HCT116 (cell line): ENCODE results near the gene ALG2. TPM values are rescaled to one million over a fixed set of nuclear protein-coding genes. Genes with fewer than 3 reads are reported as not detected.

Experiments used
- ATAC-seq: fragments of 200-7000 bp; cut with Tn5 transposase; 2 replicates; pipeline ENCODE4 v1.9.1; 2020; ENCODE audit warnings: mild to moderate bottlenecking, moderate library complexity
- BruUV-seq: library from RNA; stranded (reverse); fragments of 400-500 nt; replicated peaks from 2 replicates; lab custom pipeline; 2021; lab: Mats Ljungman, UMichigan
- CTCF ChIA-PET: fragments of 300-600 bp; sonication (Branson Sonifier 250); formaldehyde crosslinking; loops from one replicate; lab custom pipeline; 2021; ENCODE audit warnings: antibody characterized with exemption; lab: Charles Lee
- POLR2A ChIA-PET: fragments of 300-600, 350-600 bp; sonication (Branson Sonifier 250); formaldehyde crosslinking; loops from one replicate; lab custom pipeline; 2021; ENCODE audit warnings: antibody characterized with exemption; lab: Charles Lee
- RAD21 ChIA-PET, 2 experiments: fragments of 300-600 bp; sonication (Branson Sonifier 250); formaldehyde crosslinking; loops; one replicate each; lab custom pipeline; 2023; ENCODE audit warnings: low total read pairs in 2 of 2; ENCODE audit not compliant: uncharacterized antibody in 2 of 2, unreplicated experiment in 2 of 2, low non-redundant PET in 1 of 2; lab: Charles Lee
- DNase-seq: peaks from one replicate; pipeline ENCODE4 v3.0.0-alpha.2; 2010; ENCODE audit warnings: low read depth, low spot score
- H2AFZ ChIP-seq: fragments of 200-600 bp; shearing (Covaris generic), sonication (generic); 2 replicates; pipeline ENCODE4 v1.6.1; 2017; ENCODE audit warnings: low read depth, mixed run types, mixed read lengths, antibody characterized with exemption, low read length; ENCODE audit not compliant: poor library complexity, severe bottlenecking
- H3K27ac ChIP-seq: 2 replicates; pipeline ENCODE4 v1.5.1; 2012; ENCODE audit warnings: low read depth, low read length
- H3K27me3 ChIP-seq: fragments of 200-600 bp; sonication (generic); 2 replicates; pipeline ENCODE4 v1.6.1; 2016; ENCODE audit warnings: mixed run types, low read length, mixed read lengths; ENCODE audit not compliant: insufficient read depth
- H3K36me3 ChIP-seq, 2 experiments: fragments of 200-500 bp in 1 of 2; fragments of 200-600 bp in 1 of 2; sonication (Bioruptor generic) in 1 of 2; sonication (generic) in 1 of 2; 2 replicates each; pipeline versions ENCODE4 v1.5.1 to v1.6.1; 2014 to 2016; ENCODE audit warnings: low read length in 2 of 2, inconsistent platforms in 1 of 2, mixed read lengths in 1 of 2, mixed run types in 1 of 2; ENCODE audit not compliant: insufficient read depth in 2 of 2, control insufficient read depth in 1 of 2
- H3K4me1 ChIP-seq, 2 experiments: fragments of 200-600 bp in 1 of 2; sonication (generic) in 1 of 2; 2 replicates each; pipeline versions ENCODE4 v1.5.1 to v1.6.1; 2012 to 2017; ENCODE audit warnings: low read length in 2 of 2, inconsistent platforms in 1 of 2, mild to moderate bottlenecking in 1 of 2, mixed read lengths in 1 of 2, mixed run types in 1 of 2, moderate library complexity in 1 of 2; ENCODE audit not compliant: insufficient read depth in 2 of 2, control insufficient read depth in 1 of 2
- H3K4me2 ChIP-seq: fragments of 200-600 bp; sonication (generic); 2 replicates; pipeline ENCODE4 v1.6.1; 2017; ENCODE audit warnings: mixed run types, low read length, mixed read lengths
- H3K4me3 ChIP-seq, 2 experiments: fragments of 200-600 bp in 1 of 2; sonication (generic) in 1 of 2; replicated peaks in 1 of 2; 2 replicates each; pipeline ENCODE4 v1.5.1; 2011 to 2016; ENCODE audit warnings: low read length in 2 of 2, control low read depth in 1 of 2, low read depth in 1 of 2, mild to moderate bottlenecking in 1 of 2, mixed read lengths in 1 of 2, mixed run types in 1 of 2
- H3K79me2 ChIP-seq: fragments of 200-600 bp; sonication (generic); 2 replicates; pipeline ENCODE4 v1.6.1; 2017; ENCODE audit warnings: mild to moderate bottlenecking, mixed run types, low read length, moderate library complexity, mixed read lengths; ENCODE audit not compliant: insufficient read depth
- H3K9ac ChIP-seq: fragments of 200-600 bp; sonication (generic); 2 replicates; pipeline ENCODE4 v1.6.1; 2016; ENCODE audit warnings: low read length, mixed read lengths
- H3K9me2 ChIP-seq: fragments of 200-600 bp; sonication (generic), shearing (Covaris generic); 2 replicates; pipeline ENCODE4 v1.6.1; 2017; ENCODE audit warnings: mixed run types, mild to moderate bottlenecking, moderate library complexity; ENCODE audit not compliant: insufficient read depth
- H3K9me3 ChIP-seq, 2 experiments: fragments of 200-500 bp in 1 of 2; fragments of 200-600 bp in 1 of 2; sonication (Bioruptor generic) in 1 of 2; sonication (generic) in 1 of 2; 2 replicates each; pipeline ENCODE4 v1.6.1; 2014 to 2017; ENCODE audit warnings: low read length in 2 of 2, mixed read lengths in 2 of 2, inconsistent platforms in 1 of 2, low read depth in 1 of 2, mild to moderate bottlenecking in 1 of 2, mixed run types in 1 of 2, moderate library complexity in 1 of 2; ENCODE audit not compliant: control insufficient read depth in 1 of 2, insufficient read depth in 1 of 2
- H4K20me1 ChIP-seq: fragments of 200-600 bp; sonication (generic), shearing (Covaris generic); 2 replicates; pipeline ENCODE4 v1.6.1; 2017; ENCODE audit warnings: mixed run types, mild to moderate bottlenecking, moderate library complexity; ENCODE audit not compliant: insufficient read depth
- CEBPB ChIP-seq: IDR thresholded peaks from 2 replicates; pipeline ENCODE4 v1.6.1; 2012; ENCODE audit warnings: low read depth
- EGR1 ChIP-seq: IDR thresholded peaks from 2 replicates; pipeline ENCODE4 v1.6.1; 2012; ENCODE audit warnings: low read depth
- EZH2 ChIP-seq: fragments of 200-600 bp; sonication (generic); IDR thresholded peaks from 2 replicates; pipeline ENCODE4 v1.6.1; 2017; ENCODE audit warnings: antibody characterized with exemption, mixed run types
- FOSL1 ChIP-seq: IDR thresholded peaks from 2 replicates; pipeline ENCODE4 v1.6.1; 2012; ENCODE audit warnings: low read depth
- JUND ChIP-seq: IDR thresholded peaks from 2 replicates; pipeline ENCODE4 v1.6.1; 2012
- POLR2AphosphoS5 ChIP-seq: IDR thresholded peaks from 2 replicates; pipeline ENCODE4 v1.6.1; 2011; ENCODE audit warnings: mild to moderate bottlenecking, low read depth, low read length, moderate library complexity
- RAD21 ChIP-seq: IDR thresholded peaks from 2 replicates; pipeline ENCODE4 v1.6.1; 2012; ENCODE audit warnings: low read depth, mild to moderate bottlenecking
- SP1 ChIP-seq: IDR thresholded peaks from 2 replicates; pipeline ENCODE4 v1.6.1; 2012; ENCODE audit warnings: low read depth
- YY1 ChIP-seq: IDR thresholded peaks from 2 replicates; pipeline ENCODE4 v1.6.1; 2011; ENCODE audit warnings: low read length, low read depth, moderate library complexity, mild to moderate bottlenecking; ENCODE audit not compliant: insufficient replicate concordance; ENCODE audit errors: extremely low read depth
- intact Hi-C: fragments of 100-400 bp; cut with micrococcal nuclease; formaldehyde crosslinking; loops from 2 replicates; pipeline ENCODE4 v1.10.0; 2022
- total RNA-seq: library from RNA; stranded (reverse); gene quantifications from one replicate; pipeline ENCODE4 v1.2.1, GENCODE V29; 2021; ENCODE audit not compliant: unreplicated experiment
- TF ChIP-seq, protein P1 (sequence below): IDR thresholded peaks from 2 replicates; pipeline ENCODE4 v1.6.1; 2012
- TF ChIP-seq, protein P2 (sequence below), 3 experiments: fragments of 200-600 bp in 1 of 3; sonication (generic) in 1 of 3; IDR thresholded peaks in 2 of 3; conservative IDR thresholded peaks in 1 of 3; 2 replicates each; pipeline ENCODE4 v1.5.1; 2012 to 2017; ENCODE audit warnings: low read depth in 2 of 3, low read length in 2 of 3, antibody characterized with exemption in 1 of 3, borderline replicate concordance in 1 of 3, control low read depth in 1 of 3, mild to moderate bottlenecking in 1 of 3, mixed read lengths in 1 of 3, mixed run types in 1 of 3, moderate library complexity in 1 of 3; ENCODE audit not compliant: insufficient read depth in 1 of 3

The ALG2 gene
- total RNA-seq, 1 experiment from 2014 or later = 27.9 TPM

DNA sequence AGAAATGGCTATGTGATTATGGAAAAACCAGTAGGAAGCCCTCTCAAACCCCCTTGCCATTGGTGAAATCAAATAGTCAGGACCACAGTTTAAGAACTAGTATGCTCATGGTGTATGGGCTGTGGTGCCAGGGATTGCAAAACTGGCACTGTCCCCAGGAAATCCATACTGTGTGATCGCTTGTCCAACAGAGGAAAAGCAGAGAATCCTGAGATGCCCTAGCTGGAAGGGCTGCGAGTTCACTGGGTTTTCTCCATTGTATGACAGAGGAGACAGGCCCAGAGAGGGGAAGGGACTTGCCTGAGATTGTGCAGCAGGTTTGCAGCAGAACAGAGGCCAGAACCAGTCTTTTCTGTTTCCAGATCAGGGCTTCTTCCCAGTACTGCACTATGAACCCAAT is 12.9 kb upstream of the ALG2 start (continued):
- no peak for TF ChIP-seq YY1
- no peak for TF ChIP-seq EGR1
- no peak for TF ChIP-seq SP1
- no peak for TF ChIP-seq POLR2AphosphoS5
- TF ChIP-seq JUND = no peak
- TF ChIP-seq, protein P1, sequence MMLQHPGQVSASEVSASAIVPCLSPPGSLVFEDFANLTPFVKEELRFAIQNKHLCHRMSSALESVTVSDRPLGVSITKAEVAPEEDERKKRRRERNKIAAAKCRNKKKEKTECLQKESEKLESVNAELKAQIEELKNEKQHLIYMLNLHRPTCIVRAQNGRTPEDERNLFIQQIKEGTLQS = no peak
- TF ChIP-seq EZH2 = no peak
- TF ChIP-seq FOSL1 = no peak
- TF ChIP-seq, all 23 proteins: peak for 0

GRCh38 chr9:99231711-99232110 is 10.0 kb upstream of the ALG2 start:
- peaks cover 23 to 26% of the 10 kb centered on the region in 2 experiments; a peak in 3 of 4 replicates for H3K36me3 ChIP-seq
- H3K4me3 ChIP-seq = no peak overlapping the region
- POLR2A ChIA-PET = interaction anchor here (1.5 kb wide), 1 partner anchor 10 kb away, joined by 7 read pairs; the partner anchor contains the start of genes ALG2 and SEC61B
- DNase-seq = no peak
- TF ChIP-seq CEBPB (no peak), RAD21 (peak; percentile 29; the same call in 1 of the 2 replicates), EZH2 (no peak)
- TF ChIP-seq, protein P2, sequence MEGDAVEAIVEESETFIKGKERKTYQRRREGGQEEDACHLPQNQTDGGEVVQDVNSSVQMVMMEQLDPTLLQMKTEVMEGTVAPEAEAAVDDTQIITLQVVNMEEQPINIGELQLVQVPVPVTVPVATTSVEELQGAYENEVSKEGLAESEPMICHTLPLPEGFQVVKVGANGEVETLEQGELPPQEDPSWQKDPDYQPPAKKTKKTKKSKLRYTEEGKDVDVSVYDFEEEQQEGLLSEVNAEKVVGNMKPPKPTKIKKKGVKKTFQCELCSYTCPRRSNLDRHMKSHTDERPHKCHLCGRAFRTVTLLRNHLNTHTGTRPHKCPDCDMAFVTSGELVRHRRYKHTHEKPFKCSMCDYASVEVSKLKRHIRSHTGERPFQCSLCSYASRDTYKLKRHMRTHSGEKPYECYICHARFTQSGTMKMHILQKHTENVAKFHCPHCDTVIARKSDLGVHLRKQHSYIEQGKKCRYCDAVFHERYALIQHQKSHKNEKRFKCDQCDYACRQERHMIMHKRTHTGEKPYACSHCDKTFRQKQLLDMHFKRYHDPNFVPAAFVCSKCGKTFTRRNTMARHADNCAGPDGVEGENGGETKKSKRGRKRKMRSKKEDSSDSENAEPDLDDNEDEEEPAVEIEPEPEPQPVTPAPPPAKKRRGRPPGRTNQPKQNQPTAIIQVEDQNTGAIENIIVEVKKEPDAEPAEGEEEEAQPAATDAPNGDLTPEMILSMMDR (IDR thresholded peaks at IDR 0.05 in 2 of 3, conservative IDR thresholded peaks at IDR 0.05 in 1 of 3; ENCODE audit: borderline replicate concordance in 1 of 3, insufficient read depth in 1 of 3, low read depth in 2 of 3, low read length in 2 of 3) = peak; percentile 22 to 76 (median 73); a peak in 4 of 6 replicates
- RAD21 ChIA-PET = no interaction called here
- H3K4me1 ChIP-seq = no peaks in the 10 kb centered on the region
- no peaks in the 10 kb centered on the region for H4K20me1 ChIP-seq
- intact Hi-C loops = no loop called here
- H3K27ac ChIP-seq = no peak overlapping the region
- no peaks in the 10 kb centered on the region for H3K9me3 ChIP-seq
- H3K27me3 ChIP-seq = no peaks in the 10 kb centered on the region
- H2AFZ ChIP-seq = no peak overlapping the region
- BruUV-seq = no TSS peak
- H3K79me2 ChIP-seq = peaks cover 15% of the 10 kb centered on the region; the same call in 1 of the 2 replicates
- H3K9me2 ChIP-seq = no peaks in the 10 kb centered on the region
- no peak overlapping the region for H3K4me2 ChIP-seq
- ATAC-seq = peak; percentile 82
- H3K9ac ChIP-seq = no peak overlapping the region
- CTCF ChIA-PET = interaction anchor here (1.1 to 1.9 kb wide), 3 partner anchors 9 to 68 kb away, joined by 3 to 6 read pairs (median 5); no protein-coding TSS in a partner anchor
